ENCODE data around the gene C2CD2. TPM values are rescaled to one million over a fixed set of nuclear protein-coding genes. Genes with fewer than 3 reads are reported as not detected.
A peak's percentile ranks its signal among the peaks of the same experiment; 100 is the strongest.

C2CD2 gene
- 1 to 10 TPM; 8.2 to 8.8 TPM for total RNA-seq
- 4.4 TPM for polyA plus RNA-seq (2013, experiment 1 of 2)
- 6.8 TPM for polyA plus RNA-seq (2013, experiment 2 of 2)
- total RNA-seq: 1.8 to 26.0 (median 11.2) reads per million in 172 experiments

DNA sequence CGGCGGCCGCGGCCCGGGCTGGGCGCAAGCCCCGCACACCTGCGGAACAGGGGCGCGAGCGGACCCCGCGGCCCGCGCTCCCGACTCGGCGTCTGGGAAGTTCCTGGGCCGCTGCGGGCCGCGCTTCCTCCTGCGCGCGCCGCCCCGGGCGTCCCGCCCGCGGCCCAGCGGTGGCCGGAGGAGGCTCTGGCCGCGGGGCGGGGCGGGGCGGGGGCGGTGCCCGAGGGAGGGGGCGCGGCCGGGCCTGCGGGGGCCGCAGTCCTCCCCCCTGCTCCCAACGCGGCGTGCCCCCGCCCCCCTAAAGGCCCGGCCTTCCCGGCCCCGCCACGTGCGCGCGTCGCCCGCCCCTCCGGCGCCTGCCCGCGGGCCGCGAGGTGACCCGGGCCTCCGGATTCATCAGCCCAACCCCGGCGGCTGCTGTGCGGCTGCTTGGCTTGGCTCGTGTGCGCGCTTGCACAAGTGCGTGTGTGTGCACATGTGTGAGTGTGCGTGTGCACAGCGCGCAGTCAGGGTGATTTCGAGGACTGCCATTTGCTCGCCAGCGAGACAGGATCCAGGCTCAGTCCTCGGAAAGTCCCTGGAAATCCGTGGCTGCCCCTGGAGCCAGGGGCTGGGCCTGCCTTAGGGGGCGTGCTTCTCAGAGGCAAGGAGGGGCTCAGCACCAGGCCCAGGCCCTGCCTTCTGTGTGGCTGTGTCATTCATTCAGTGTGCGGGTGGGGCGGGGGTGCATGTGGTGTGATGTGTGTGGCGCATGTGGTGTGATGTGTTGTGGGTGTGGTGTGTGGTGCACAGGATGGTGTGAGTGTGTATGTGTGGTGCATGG, at the start of gene C2CD2:
Gene C2CD2 (minus strand): TSS at position 188 of the 823 bp plus-strand sequence. CDS start 370 bp downstream, outside the sequence.
- Mint-ChIP-seq H3K9me3 (no peaks in the 10 kb centered on the region), H3K36me3 (ENCODE audit: low read depth) (no peaks in the 10 kb centered on the region), H3K27me3 (peaks cover 22% of the 10 kb centered on the region), H3K4me3 (peak within 1 kb of the TSS; percentile 42), H3K27ac (no peak within 1 kb of the TSS), H3K4me1 (ENCODE audit: low read depth) (peaks cover 24% of the 10 kb centered on the region)
- Histone ChIP-seq H3K27ac (ENCODE audit: low read depth in 1 of 2, low read length in 2 of 2) (no peak within 1 kb of the TSS), H3K4me3 (ENCODE audit: low read length) (peak within 1 kb of the TSS; percentile 32), H3K27me3 (ENCODE audit: control insufficient read depth in 1 of 2, insufficient read depth in 2 of 2, low read length in 2 of 2) (peaks cover 0 to 18% of the 10 kb centered on the region in 2 experiments), H3K9me3 (ENCODE audit: control insufficient read depth in 1 of 2, insufficient read depth in 1 of 2, low read length in 2 of 2) (no peaks in the 10 kb centered on the region), H3K4me1 (ENCODE audit: insufficient read depth, low read length) (peaks cover 11% of the 10 kb centered on the region), H3K36me3 (ENCODE audit: insufficient read depth, low read length) (no peaks in the 10 kb centered on the region)
- DNase-seq: peak in 4 of 14 experiments; percentile 4 to 44 (median 34)
- ChIA-PET POLR2A (no interaction called here), CTCF (no interaction called here)
- peak; percentile 48 for ATAC-seq (ENCODE audit: poor library complexity)
- TF ChIP-seq, protein P1, sequence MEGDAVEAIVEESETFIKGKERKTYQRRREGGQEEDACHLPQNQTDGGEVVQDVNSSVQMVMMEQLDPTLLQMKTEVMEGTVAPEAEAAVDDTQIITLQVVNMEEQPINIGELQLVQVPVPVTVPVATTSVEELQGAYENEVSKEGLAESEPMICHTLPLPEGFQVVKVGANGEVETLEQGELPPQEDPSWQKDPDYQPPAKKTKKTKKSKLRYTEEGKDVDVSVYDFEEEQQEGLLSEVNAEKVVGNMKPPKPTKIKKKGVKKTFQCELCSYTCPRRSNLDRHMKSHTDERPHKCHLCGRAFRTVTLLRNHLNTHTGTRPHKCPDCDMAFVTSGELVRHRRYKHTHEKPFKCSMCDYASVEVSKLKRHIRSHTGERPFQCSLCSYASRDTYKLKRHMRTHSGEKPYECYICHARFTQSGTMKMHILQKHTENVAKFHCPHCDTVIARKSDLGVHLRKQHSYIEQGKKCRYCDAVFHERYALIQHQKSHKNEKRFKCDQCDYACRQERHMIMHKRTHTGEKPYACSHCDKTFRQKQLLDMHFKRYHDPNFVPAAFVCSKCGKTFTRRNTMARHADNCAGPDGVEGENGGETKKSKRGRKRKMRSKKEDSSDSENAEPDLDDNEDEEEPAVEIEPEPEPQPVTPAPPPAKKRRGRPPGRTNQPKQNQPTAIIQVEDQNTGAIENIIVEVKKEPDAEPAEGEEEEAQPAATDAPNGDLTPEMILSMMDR (IDR thresholded peaks at IDR 0.05): no peak
- intact Hi-C loops (cut with DNase I, micrococcal nuclease): no loop called here

DNA sequence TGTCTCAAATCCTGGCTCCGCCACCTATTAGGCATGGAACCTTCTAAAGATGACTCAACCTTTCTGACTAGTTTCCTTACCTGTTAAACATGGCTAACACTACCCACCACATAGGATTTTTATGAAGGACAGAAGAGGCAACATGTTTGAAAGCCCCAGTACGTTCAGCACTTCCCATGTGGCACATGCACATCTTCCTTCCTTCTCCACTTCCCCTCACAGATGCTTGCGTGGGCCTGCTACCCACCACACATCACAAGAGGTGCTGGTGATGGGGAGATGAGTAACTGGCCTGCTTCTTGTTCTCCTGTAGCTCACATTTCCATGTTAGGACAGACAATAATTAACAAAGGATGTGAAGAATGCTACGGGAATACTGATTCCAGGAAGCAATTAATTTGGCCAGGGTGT, 49.2 kb upstream of the C2CD2 start:
- peaks cover 62% of the 10 kb centered on the region for H3K36me3 Mint-ChIP-seq (ENCODE audit: low read depth)
- TF ChIP-seq, protein P1 (IDR thresholded peaks at IDR 0.05): no peak
- intact Hi-C loops (cut with DNase I, micrococcal nuclease): loop anchor here in 1 of 2 experiments (10.0 kb wide), 1 partner anchor 118 kb away; no protein-coding TSS in a partner anchor
- ATAC-seq (ENCODE audit: poor library complexity) (no peak), DNase-seq (peak in 1 of 14 experiments; percentile 17)
- H3K27ac ChIP-seq (ENCODE audit: low read depth in 1 of 2, low read length in 2 of 2): no peak overlapping the region
- H3K9me3 ChIP-seq (ENCODE audit: control insufficient read depth in 1 of 2, insufficient read depth in 1 of 2, low read length in 2 of 2): no peaks in the 10 kb centered on the region
- peaks cover 15% of the 10 kb centered on the region for H3K4me1 ChIP-seq (ENCODE audit: insufficient read depth, low read length)
- H3K27ac Mint-ChIP-seq: peak overlapping the region; percentile 36
- peaks cover 12% of the 10 kb centered on the region for H3K36me3 ChIP-seq (ENCODE audit: insufficient read depth, low read length)
- ChIA-PET POLR2A (no interaction called here), CTCF (no interaction called here)
- H3K4me3 ChIP-seq (ENCODE audit: low read length): no peak overlapping the region
- H3K27me3 Mint-ChIP-seq: no peaks in the 10 kb centered on the region
- no peaks in the 10 kb centered on the region for H3K9me3 Mint-ChIP-seq
- peaks cover 50% of the 10 kb centered on the region for H3K4me1 Mint-ChIP-seq (ENCODE audit: low read depth)
- H3K27me3 ChIP-seq (ENCODE audit: control insufficient read depth in 1 of 2, insufficient read depth in 2 of 2, low read length in 2 of 2): no peaks in the 10 kb centered on the region
- no peak overlapping the region for H3K4me3 Mint-ChIP-seq

DNA sequence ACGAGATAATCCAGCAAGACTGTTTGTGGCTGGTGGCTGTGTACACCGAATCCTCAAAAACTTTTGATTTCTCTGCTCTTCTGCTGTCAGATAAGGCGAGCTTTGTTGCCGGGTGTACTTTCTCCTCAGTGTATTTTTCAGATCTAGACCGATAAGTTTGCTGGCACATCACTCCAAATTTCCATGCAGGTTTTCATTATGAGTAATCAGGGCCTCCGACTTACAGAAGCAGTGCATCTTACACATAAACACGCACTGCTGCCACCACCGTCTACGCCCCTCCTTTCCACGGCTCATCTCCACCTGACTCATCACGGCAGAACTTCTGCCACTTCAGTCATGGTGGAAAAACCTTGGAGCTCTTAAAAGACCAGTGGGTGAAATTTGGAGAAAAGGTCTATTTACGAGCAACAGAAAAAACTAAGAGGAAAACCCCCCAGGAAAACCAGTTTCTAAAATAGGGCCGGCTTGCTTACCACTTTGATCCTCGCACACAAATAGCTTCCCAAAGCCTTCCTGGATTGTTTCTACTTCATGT, 48.7 kb upstream of the C2CD2 start:
- peak overlapping the region; percentile 36 for H3K27ac Mint-ChIP-seq
- H3K9me3 Mint-ChIP-seq: no peaks in the 10 kb centered on the region
- no peaks in the 10 kb centered on the region for H3K9me3 ChIP-seq (ENCODE audit: control insufficient read depth in 1 of 2, insufficient read depth in 1 of 2, low read length in 2 of 2)
- H3K27ac ChIP-seq (ENCODE audit: low read depth in 1 of 2, low read length in 2 of 2): no peak overlapping the region
- no peaks in the 10 kb centered on the region for H3K27me3 Mint-ChIP-seq
- CTCF ChIA-PET: interaction anchor here (1.3 kb wide), 1 partner anchor 105 kb away, joined by 3 read pairs; no protein-coding TSS in a partner anchor
- peaks cover 62% of the 10 kb centered on the region for H3K36me3 Mint-ChIP-seq (ENCODE audit: low read depth)
- H3K4me3 ChIP-seq (ENCODE audit: low read length): no peak overlapping the region
- ATAC-seq (ENCODE audit: poor library complexity): peak; percentile 85
- POLR2A ChIA-PET: interaction anchor here (0.9 kb wide), 1 partner anchor 61 kb away, joined by 6 read pairs; no protein-coding TSS in a partner anchor
- H3K4me1 Mint-ChIP-seq (ENCODE audit: low read depth): peaks cover 44% of the 10 kb centered on the region
- TF ChIP-seq, protein P1 (IDR thresholded peaks at IDR 0.05): no peak
- H3K4me3 Mint-ChIP-seq: peak overlapping the region; percentile 12
- H3K4me1 ChIP-seq (ENCODE audit: insufficient read depth, low read length): peaks cover 15% of the 10 kb centered on the region
- peak; percentile 22 to 70 (median 52) for DNase-seq
- no peaks in the 10 kb centered on the region for H3K27me3 ChIP-seq (ENCODE audit: control insufficient read depth in 1 of 2, insufficient read depth in 2 of 2, low read length in 2 of 2)
- peaks cover 12% of the 10 kb centered on the region for H3K36me3 ChIP-seq (ENCODE audit: insufficient read depth, low read length)
- intact Hi-C loops (cut with DNase I, micrococcal nuclease): loop anchor here in 1 of 2 experiments (10.0 kb wide), 1 partner anchor 118 kb away; no protein-coding TSS in a partner anchor
